GM23248 (cell line): ENCODE results near the gene EEF2KMT.

Experiments
- EZH2 ChIP-seq: fragments of 200-600 bp; sonication (generic); IDR thresholded peaks from 2 replicates; pipeline ENCODE4 v1.6.1; 2018; ENCODE audit warnings: antibody characterized with exemption, mild to moderate bottlenecking; ENCODE audit not compliant: insufficient read depth, poor library complexity, severe bottlenecking
- EZH2phosphoT487 ChIP-seq: fragments of 200-600 bp; sonication (generic); IDR thresholded peaks from 2 replicates; pipeline ENCODE4 v1.6.1; 2018; ENCODE audit warnings: antibody characterized with exemption, moderate library complexity, mild to moderate bottlenecking, low read depth; ENCODE audit not compliant: insufficient read depth

- TF ChIP-seq EZH2 = no peak
- no peak for TF ChIP-seq EZH2phosphoT487
Measured at GRCh38 chr16:5058476-5058875, 39.1 kb downstream of the EEF2KMT start.
